CD4-positive, alpha-beta T cell treated with Interferon gamma for 1 hour (primary cell): Measurements from ENCODE around the gene BTG3.

Source experiments
- DNase-seq: peaks from one replicate; pipeline ENCODE4 v3.0.0-alpha.2; 2020

BTG3 gene, protein sequence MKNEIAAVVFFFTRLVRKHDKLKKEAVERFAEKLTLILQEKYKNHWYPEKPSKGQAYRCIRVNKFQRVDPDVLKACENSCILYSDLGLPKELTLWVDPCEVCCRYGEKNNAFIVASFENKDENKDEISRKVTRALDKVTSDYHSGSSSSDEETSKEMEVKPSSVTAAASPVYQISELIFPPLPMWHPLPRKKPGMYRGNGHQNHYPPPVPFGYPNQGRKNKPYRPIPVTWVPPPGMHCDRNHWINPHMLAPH

GRCh38 chr21:17612565-17613241 is at the start of gene BTG3:
BTG3 (minus strand) TSS chr21:17612901; CDS start chr21:17609144, 3,757 bp downstream.
- peak; percentile 84 for DNase-seq

- DNase-seq, result no peak
These were observed 48.2 kb upstream of the BTG3 start for GRCh38 chr21:17660862-17661261.

DNA sequence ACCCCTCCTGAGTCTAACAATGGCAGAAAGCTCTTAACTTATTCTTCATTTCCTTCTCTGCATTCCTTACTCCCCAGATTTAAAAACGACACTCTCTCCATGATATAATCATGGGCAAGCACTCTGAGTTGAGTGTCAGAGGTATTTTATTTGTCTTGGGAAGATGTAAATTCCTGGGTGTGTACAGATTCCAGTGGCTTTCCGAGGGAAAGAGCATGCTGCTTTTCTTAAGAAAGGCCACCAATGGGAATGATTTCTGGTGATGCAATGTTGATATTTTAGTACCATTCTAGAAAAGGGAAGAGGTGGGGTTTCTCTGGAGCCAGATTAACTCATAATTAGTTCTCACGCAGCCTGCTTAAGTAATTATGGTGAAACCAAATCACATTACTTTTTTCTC is 47.8 kb upstream of the BTG3 start:
- no peak for DNase-seq

- DNase-seq, result no peak
These were observed 46.2 kb upstream of the BTG3 start for GRCh38 chr21:17658931-17659330.

- no peak for DNase-seq
These were observed 38.8 kb upstream of the BTG3 start for GRCh38 chr21:17651526-17651925.

GRCh38 chr21:17650292-17650691 is 37.6 kb upstream of the BTG3 start:
- no peak for DNase-seq

DNA sequence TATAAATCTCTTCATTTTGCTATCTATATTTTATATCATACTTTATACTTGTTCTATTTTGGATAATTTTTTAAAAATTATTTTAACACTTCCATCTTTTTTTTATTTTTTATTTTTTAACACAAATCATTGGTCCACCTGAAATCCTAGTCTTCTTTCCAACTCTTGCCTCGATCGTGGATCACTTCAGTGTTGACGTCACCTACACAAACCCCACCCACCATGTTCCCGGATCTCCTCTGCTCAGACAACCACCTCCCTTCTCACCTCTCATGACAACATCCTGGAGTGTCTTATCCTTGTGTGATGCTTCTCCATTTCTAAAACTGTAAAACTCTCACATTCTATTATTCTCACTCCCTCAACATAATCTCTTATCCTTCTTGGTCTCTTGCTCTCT is 34.1 kb upstream of the BTG3 start:
- no peak for DNase-seq

GRCh38 chr21:17644186-17644585 is 31.5 kb upstream of the BTG3 start:
- no peak for DNase-seq

GRCh38 chr21:17640821-17641220 is 28.1 kb upstream of the BTG3 start:
- DNase-seq, result no peak

GRCh38 chr21:17636711-17637110 is 24.0 kb upstream of the BTG3 start:
- DNase-seq, result no peak

DNA sequence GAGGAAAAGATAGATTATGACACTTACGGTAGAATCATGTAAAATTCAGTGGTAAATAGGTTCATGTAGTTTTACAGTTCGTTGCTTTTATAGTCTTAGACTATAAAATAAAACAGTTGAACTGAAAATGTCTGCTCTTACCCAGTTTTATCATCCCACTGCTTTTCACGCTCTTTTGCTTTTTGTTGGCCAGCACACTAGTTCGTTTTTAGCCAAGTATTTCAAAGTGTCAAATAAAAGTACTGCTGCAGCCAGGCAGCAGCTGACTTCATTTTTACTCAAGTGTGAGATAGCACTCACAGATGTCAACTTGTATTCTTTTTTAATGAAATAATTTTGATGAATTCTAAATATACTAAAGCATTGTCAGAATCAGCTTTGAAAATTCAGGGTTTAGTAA is 18.5 kb upstream of the BTG3 start:
- no peak for DNase-seq

DNA sequence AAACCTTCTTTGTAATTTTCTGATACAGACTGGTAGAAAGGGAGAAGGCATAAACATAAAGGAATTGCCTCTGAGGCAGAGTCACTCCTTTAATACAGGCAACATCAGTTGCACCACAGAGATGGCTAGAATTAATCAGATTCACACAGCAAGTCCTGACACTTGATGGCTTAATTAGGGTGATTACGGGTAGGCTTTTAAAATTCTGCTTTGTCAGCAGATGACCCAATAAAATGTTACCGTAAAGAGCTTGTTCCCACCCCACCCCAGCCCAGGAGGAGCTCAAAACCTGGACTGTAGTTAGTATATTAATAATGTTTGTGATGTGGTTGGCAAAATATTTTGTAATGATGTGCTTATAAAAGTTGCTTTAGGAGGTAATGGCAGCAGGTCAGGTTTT is 9.3 kb upstream of the BTG3 start:
- no peak for DNase-seq

- DNase-seq, result no peak
These were observed 4.1 kb upstream of the BTG3 start for GRCh38 chr21:17616831-17617230.

GRCh38 chr21:17613242-17613676 is 558 bp upstream of the BTG3 start:
- DNase-seq, result no peak

GRCh38 chr21:17612023-17612564 is 607 bp downstream of the BTG3 start:
- DNase-seq, result peak; percentile 49

DNA sequence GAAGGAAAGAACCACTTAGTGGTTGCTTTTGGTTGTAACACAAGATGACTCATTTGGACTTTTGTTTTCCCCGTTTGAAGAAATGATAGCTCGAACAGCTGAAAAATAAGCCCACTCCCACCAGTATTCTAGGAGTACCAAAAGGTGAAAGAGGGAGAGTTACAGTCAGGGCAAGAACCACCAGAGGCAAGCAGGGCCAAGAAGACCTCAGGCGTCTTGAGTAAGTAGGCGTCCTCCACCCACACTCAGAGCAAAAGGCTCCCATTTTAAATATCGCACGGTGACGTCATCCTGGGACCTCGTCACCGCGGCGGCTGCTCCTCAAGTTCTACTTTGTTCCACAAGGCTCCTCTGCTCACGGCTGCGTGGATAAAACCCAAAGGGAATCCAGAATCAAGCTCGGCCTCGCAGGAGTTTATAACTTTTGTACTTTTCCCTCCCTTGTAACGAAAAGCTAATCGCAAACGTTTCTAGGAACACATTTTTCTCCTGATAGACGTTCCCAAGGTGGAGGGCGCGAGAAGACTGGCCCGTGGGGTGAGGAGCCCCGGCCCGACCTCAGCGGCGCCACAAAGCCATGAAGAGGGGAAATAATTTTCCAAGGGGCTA is 1.2 kb downstream of the BTG3 start:
- DNase-seq, result peak; percentile 81

DNA sequence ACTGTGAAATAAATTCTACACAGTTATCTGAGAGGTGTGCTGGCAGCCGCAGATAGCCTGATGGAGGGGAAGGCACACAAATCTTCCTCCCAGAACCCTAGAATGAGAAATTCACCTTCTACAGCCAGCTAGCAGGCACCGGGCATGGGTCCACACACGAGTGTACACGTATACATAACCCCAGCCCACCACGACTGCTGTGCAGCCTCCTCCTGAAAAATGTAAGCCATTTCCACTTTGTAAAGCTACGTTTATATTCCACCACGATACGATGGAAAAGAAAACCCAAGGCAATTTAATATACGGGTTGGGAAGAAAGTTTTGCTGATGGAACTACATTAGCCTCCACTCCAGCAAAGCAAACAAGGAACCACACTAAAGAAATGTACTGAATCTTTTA is 1.8 kb downstream of the BTG3 start:
- no peak for DNase-seq

DNA sequence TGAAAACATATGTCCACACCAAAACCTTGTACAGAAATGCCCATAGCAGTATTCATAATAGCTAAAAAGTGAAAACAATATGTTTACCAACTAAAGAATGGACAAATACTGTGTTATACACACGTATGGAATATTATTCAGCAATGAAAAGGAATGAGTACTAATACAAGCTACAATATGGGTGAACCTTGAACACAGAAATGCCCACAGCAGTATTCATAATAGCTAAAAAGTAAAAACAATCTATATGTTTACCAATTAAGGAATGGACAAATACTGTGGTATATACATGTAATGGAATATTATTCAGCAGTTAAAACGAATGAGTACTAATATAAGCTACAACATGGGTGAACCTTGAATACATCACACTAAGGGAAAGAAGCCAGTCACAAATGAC is 3.0 kb downstream of the BTG3 start:
- DNase-seq, result no peak

- no peak for DNase-seq
These were observed 5.0 kb downstream of the BTG3 start for GRCh38 chr21:17607684-17608083.

GRCh38 chr21:17602874-17603273 is 9.8 kb downstream of the BTG3 start:
- DNase-seq, result no peak

- no peak for DNase-seq
These were observed 14.3 kb downstream of the BTG3 start for GRCh38 chr21:17598437-17598836.

GRCh38 chr21:17597680-17598079 is 15.0 kb downstream of the BTG3 start:
- no peak for DNase-seq

DNA sequence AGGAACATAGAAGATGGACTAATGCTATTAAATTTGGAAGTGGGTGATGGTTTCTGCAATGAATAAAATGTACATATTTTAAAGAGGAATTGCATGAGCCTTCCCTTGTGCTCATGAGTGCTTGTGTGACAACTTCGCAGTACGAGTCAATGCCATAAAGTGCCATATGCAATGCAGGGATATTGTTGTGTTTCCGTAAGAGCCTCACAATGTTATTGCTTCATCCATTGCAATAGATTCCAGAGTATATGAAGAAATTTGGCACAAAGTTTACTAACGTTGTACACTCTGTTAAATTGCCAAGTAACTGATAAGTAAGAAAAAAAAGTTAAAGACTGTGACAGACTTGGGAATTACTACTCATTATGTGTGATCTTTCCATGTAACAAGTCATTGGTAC is 22.3 kb downstream of the BTG3 start:
- DNase-seq, result no peak

- no peak for DNase-seq
These were observed 26.7 kb downstream of the BTG3 start for GRCh38 chr21:17585875-17586450.
